Vagina (tissue), 2 donors: ENCODE results near the gene PIGP.

Experiments
- POLR2A ChIP-seq, 2 donors: fragments of 450-650 bp; IDR thresholded peaks; one replicate each; pipeline ENCODE4 v1.6.1; 2017; ENCODE audit warnings: antibody characterized with exemption in 2 of 2, mild to moderate bottlenecking in 2 of 2, moderate library complexity in 2 of 2
- POLR2AphosphoS5 ChIP-seq, 2 donors: sonication (generic); formaldehyde crosslinking; IDR thresholded peaks; one replicate each; pipeline ENCODE4 v1.9.0; 2017; ENCODE audit warnings: antibody characterized with exemption in 2 of 2, mild to moderate bottlenecking in 2 of 2, low read depth in 1 of 2; ENCODE audit not compliant: insufficient read depth in 1 of 2
- TF ChIP-seq, protein P1 (sequence below), 3 experiments: fragments of 450-650 bp in 2 of 3; fragments of 200-600 bp in 1 of 3; sonication (generic) in 1 of 3; IDR thresholded peaks; one replicate each; pipeline ENCODE4 v1.5.1; 2017 to 2019; ENCODE audit warnings: antibody characterized with exemption in 3 of 3, mild to moderate bottlenecking in 2 of 3, moderate library complexity in 2 of 3

DNA sequence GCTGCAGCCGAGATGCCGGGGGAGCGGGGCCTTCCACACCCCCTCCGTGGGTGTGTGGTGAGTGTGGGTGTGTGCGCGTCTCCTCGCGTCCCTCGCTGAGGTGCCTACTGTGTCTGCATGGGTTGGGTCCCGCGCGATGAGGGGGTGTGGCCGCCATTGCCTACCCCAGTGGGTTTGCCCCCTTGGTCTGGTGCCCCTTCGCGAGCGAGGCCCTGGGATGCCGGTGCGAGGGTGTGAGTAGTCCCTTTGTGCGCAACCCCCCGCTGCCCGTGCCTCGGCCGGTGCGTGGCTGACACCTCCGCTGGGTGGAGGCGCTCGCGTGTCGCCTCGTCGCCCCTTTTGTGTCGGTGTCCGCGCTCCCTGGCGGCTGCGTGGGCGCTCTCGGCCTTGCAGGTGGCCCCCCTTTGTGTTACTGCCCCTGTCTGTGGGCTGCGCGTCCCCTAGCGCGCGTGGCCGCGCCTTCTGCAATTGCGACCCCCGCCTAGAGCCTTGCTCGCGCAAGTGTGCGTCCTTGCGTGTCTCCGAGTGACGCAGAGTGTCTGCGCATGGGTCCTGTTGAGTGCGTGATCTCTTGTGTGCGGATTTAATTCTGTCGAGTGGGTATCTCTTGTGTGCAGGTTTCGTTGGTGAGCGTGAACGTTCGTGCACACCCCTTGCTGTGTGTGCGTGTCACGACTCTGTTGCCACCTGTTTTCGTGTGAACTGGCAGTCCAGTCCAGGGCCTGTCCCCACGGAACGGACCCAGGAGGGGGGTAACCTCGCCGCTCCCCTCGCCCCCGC is 736 bp upstream of the PIGP start:
- peak in 1 of 2 donors; percentile 61 for TF ChIP-seq POLR2AphosphoS5 (IDR thresholded peaks at IDR 0.05; ENCODE audit: insufficient read depth in 1 of 2, low read depth in 1 of 2)
- TF ChIP-seq POLR2A (IDR thresholded peaks at IDR 0.05): no peak
- TF ChIP-seq, protein P1, sequence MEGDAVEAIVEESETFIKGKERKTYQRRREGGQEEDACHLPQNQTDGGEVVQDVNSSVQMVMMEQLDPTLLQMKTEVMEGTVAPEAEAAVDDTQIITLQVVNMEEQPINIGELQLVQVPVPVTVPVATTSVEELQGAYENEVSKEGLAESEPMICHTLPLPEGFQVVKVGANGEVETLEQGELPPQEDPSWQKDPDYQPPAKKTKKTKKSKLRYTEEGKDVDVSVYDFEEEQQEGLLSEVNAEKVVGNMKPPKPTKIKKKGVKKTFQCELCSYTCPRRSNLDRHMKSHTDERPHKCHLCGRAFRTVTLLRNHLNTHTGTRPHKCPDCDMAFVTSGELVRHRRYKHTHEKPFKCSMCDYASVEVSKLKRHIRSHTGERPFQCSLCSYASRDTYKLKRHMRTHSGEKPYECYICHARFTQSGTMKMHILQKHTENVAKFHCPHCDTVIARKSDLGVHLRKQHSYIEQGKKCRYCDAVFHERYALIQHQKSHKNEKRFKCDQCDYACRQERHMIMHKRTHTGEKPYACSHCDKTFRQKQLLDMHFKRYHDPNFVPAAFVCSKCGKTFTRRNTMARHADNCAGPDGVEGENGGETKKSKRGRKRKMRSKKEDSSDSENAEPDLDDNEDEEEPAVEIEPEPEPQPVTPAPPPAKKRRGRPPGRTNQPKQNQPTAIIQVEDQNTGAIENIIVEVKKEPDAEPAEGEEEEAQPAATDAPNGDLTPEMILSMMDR (IDR thresholded peaks at IDR 0.05): peak in 2 of 3 experiments; percentile 11 to 35
